ENCODE data around the gene RNF220.

The RNF220 gene

GRCh38 chr1:44604157-44604955, 199.3 kb downstream of the RNF220 start:
- in situ Hi-C loops (cut with HindIII; ENCODE audit: low pct_unique_long_range_greater_than_20kb, low sequenced_read_pairs) = no loop called here
- TF ChIP-seq JUND (IDR thresholded peaks at IDR 0.05; ENCODE audit: low read depth) = no peak
- no peak for DNase-seq (ENCODE audit: low read depth in 1 of 2, low spot score in 1 of 2)

- in situ Hi-C loops (cut with HindIII; ENCODE audit: low pct_unique_long_range_greater_than_20kb, low sequenced_read_pairs) = no loop called here
- DNase-seq (ENCODE audit: low read depth in 1 of 2, low spot score in 1 of 2) = no peak
- TF ChIP-seq JUND (IDR thresholded peaks at IDR 0.05; ENCODE audit: low read depth) = no peak
Measured at GRCh38 chr1:44605914-44606615, 201.0 kb downstream of the RNF220 start.

GRCh38 chr1:44606701-44607281, 201.7 kb downstream of the RNF220 start:
- no peak for TF ChIP-seq JUND (IDR thresholded peaks at IDR 0.05; ENCODE audit: low read depth)
- DNase-seq (ENCODE audit: low read depth in 1 of 2, low spot score in 1 of 2) = no peak
- in situ Hi-C loops (cut with HindIII; ENCODE audit: low pct_unique_long_range_greater_than_20kb, low sequenced_read_pairs) = no loop called here

GRCh38 chr1:44608141-44608540, 203.1 kb downstream of the RNF220 start:
- DNase-seq (ENCODE audit: low read depth in 1 of 2, low spot score in 1 of 2) = peak in 1 of 2 experiments; percentile 12
- TF ChIP-seq JUND (IDR thresholded peaks at IDR 0.05; ENCODE audit: low read depth) = no peak
- in situ Hi-C loops (cut with HindIII; ENCODE audit: low pct_unique_long_range_greater_than_20kb, low sequenced_read_pairs) = no loop called here

- peak in 1 of 2 experiments; percentile 30 for DNase-seq (ENCODE audit: low read depth in 1 of 2, low spot score in 1 of 2)
- no peak for TF ChIP-seq JUND (IDR thresholded peaks at IDR 0.05; ENCODE audit: low read depth)
- in situ Hi-C loops (cut with HindIII; ENCODE audit: low pct_unique_long_range_greater_than_20kb, low sequenced_read_pairs) = no loop called here
Measured at GRCh38 chr1:44609412-44609767, 204.3 kb downstream of the RNF220 start.

GRCh38 chr1:44609768-44610526, 204.9 kb downstream of the RNF220 start:
- no peak for DNase-seq (ENCODE audit: low read depth in 1 of 2, low spot score in 1 of 2)
- no peak for TF ChIP-seq JUND (IDR thresholded peaks at IDR 0.05; ENCODE audit: low read depth)
- in situ Hi-C loops (cut with HindIII; ENCODE audit: low pct_unique_long_range_greater_than_20kb, low sequenced_read_pairs) = no loop called here

GRCh38 chr1:44610527-44611148, 205.6 kb downstream of the RNF220 start:
- no peak for DNase-seq (ENCODE audit: low read depth in 1 of 2, low spot score in 1 of 2)
- in situ Hi-C loops (cut with HindIII; ENCODE audit: low pct_unique_long_range_greater_than_20kb, low sequenced_read_pairs) = no loop called here
- TF ChIP-seq JUND (IDR thresholded peaks at IDR 0.05; ENCODE audit: low read depth) = no peak

GRCh38 chr1:44611419-44611818, 206.4 kb downstream of the RNF220 start:
- DNase-seq (ENCODE audit: low read depth in 1 of 2, low spot score in 1 of 2) = no peak
- in situ Hi-C loops (cut with HindIII; ENCODE audit: low pct_unique_long_range_greater_than_20kb, low sequenced_read_pairs) = no loop called here
- no peak for TF ChIP-seq JUND (IDR thresholded peaks at IDR 0.05; ENCODE audit: low read depth)

- TF ChIP-seq JUND (IDR thresholded peaks at IDR 0.05; ENCODE audit: low read depth) = no peak
- in situ Hi-C loops (cut with HindIII; ENCODE audit: low pct_unique_long_range_greater_than_20kb, low sequenced_read_pairs) = no loop called here
- DNase-seq (ENCODE audit: low read depth in 1 of 2, low spot score in 1 of 2) = no peak
Measured at GRCh38 chr1:44611866-44612265, 206.8 kb downstream of the RNF220 start.

- in situ Hi-C loops (cut with HindIII; ENCODE audit: low pct_unique_long_range_greater_than_20kb, low sequenced_read_pairs) = no loop called here
- TF ChIP-seq JUND (IDR thresholded peaks at IDR 0.05; ENCODE audit: low read depth) = no peak
- no peak for DNase-seq (ENCODE audit: low read depth in 1 of 2, low spot score in 1 of 2)
Measured at GRCh38 chr1:44613941-44614340, 208.9 kb downstream of the RNF220 start.

- no peak for DNase-seq (ENCODE audit: low read depth in 1 of 2, low spot score in 1 of 2)
- in situ Hi-C loops (cut with HindIII; ENCODE audit: low pct_unique_long_range_greater_than_20kb, low sequenced_read_pairs) = no loop called here
- TF ChIP-seq JUND (IDR thresholded peaks at IDR 0.05; ENCODE audit: low read depth) = no peak
Measured at GRCh38 chr1:44616284-44616990, 211.4 kb downstream of the RNF220 start.

Measured in T47D (cell line).